Neural cell (in vitro differentiated cells): ENCODE results near the gene KIAA2012. TPM values are rescaled to one million over a fixed set of nuclear protein-coding genes. Genes with fewer than 3 reads are reported as not detected.

ENCODE experiments used
- H2AFZ ChIP-seq: fragments of 200-600, 300-800 bp; sonication (generic), shearing (Covaris generic); 2 replicates; pipeline ENCODE4 v1.6.0; 2014; ENCODE audit warnings: low read depth, mild to moderate bottlenecking, antibody characterized with exemption, low read length, moderate library complexity
- H3F3A ChIP-seq: fragments of 200-600 bp; shearing (Covaris generic); 2 replicates; pipeline ENCODE4 v1.6.1; 2016; ENCODE audit warnings: mild to moderate bottlenecking, moderate library complexity, mixed read lengths, antibody characterized with exemption, low read length; ENCODE audit not compliant: insufficient read depth, poor library complexity, severe bottlenecking
- H3K27ac ChIP-seq: fragments of 200-600, 300-800 bp; sonication (generic), shearing (Covaris generic); 2 replicates; pipeline ENCODE4 v1.5.1; 2014; ENCODE audit warnings: mild to moderate bottlenecking, low read length, moderate library complexity
- H3K27me3 ChIP-seq: fragments of 300-800, 200-600 bp; sonication (generic), shearing (Covaris generic); 2 replicates; pipeline ENCODE4 v1.6.0; 2014; ENCODE audit warnings: mild to moderate bottlenecking, low read depth, low read length, moderate library complexity; ENCODE audit not compliant: insufficient read depth
- H3K36me3 ChIP-seq: fragments of 300-800, 200-600 bp; sonication (generic), shearing (Covaris generic); 2 replicates; pipeline ENCODE4 v1.5.1; 2014; ENCODE audit warnings: mild to moderate bottlenecking, antibody characterized with exemption, low read length, moderate library complexity; ENCODE audit not compliant: insufficient read depth
- H3K4me2 ChIP-seq: fragments of 300-800, 200-600 bp; sonication (generic), shearing (Covaris generic); 2 replicates; pipeline ENCODE4 v1.6.0; 2014; ENCODE audit warnings: mild to moderate bottlenecking, low read length
- H3K4me3 ChIP-seq: fragments of 300-800, 200-600 bp; sonication (generic), shearing (Covaris generic); 2 replicates; pipeline ENCODE4 v1.5.1; 2014; ENCODE audit warnings: mild to moderate bottlenecking, low read length, moderate library complexity
- H3K79me2 ChIP-seq: fragments of 200-600 bp; shearing (Covaris generic); replicated peaks from 2 replicates; pipeline ENCODE4 v1.6.0; 2014; ENCODE audit warnings: mild to moderate bottlenecking, low read length, moderate library complexity; ENCODE audit not compliant: insufficient read depth
- H3K9ac ChIP-seq: fragments of 300-800, 200-600 bp; sonication (generic), shearing (Covaris generic); 2 replicates; pipeline ENCODE4 v1.6.1; 2016; ENCODE audit warnings: mild to moderate bottlenecking, low read length, mixed read lengths
- H3K9me2 ChIP-seq: fragments of 200-600 bp; shearing (Covaris generic); 2 replicates; pipeline ENCODE4 v1.6.1; 2016; ENCODE audit warnings: mild to moderate bottlenecking, low read length, mixed read lengths; ENCODE audit not compliant: insufficient read depth
- H3K9me3 ChIP-seq: fragments of 200-600, 300-800 bp; sonication (generic), shearing (Covaris generic); 2 replicates; pipeline ENCODE4 v1.6.1; 2016; ENCODE audit warnings: mild to moderate bottlenecking, mixed run types, low read length, moderate library complexity, mixed read lengths
- H4K20me1 ChIP-seq: fragments of 200-600 bp; shearing (Covaris generic); 2 replicates; pipeline ENCODE4 v1.6.1; 2016; ENCODE audit warnings: mild to moderate bottlenecking, mixed run types; ENCODE audit not compliant: insufficient read depth
- EP300 ChIP-seq: fragments of 450-650 bp; conservative IDR thresholded peaks from 2 replicates; pipeline ENCODE4 v1.6.1; 2014; ENCODE audit warnings: antibody characterized with exemption, mild to moderate bottlenecking, moderate library complexity; ENCODE audit not compliant: poor library complexity, severe bottlenecking
- EZH2 ChIP-seq: fragments of 200-600, 300-800 bp; shearing (Covaris generic), sonication (generic); IDR thresholded peaks from 2 replicates; pipeline ENCODE4 v1.6.1; 2014; ENCODE audit warnings: antibody characterized with exemption, low read length, borderline replicate concordance, mild to moderate bottlenecking; ENCODE audit not compliant: insufficient read depth, poor library complexity, severe bottlenecking
- MXI1 ChIP-seq: fragments of 450-650 bp; conservative IDR thresholded peaks from 2 replicates; pipeline ENCODE4 v1.6.1; 2014; ENCODE audit warnings: antibody characterized with exemption, mild to moderate bottlenecking; ENCODE audit not compliant: poor library complexity, severe bottlenecking
- POLR2AphosphoS5 ChIP-seq: IDR thresholded peaks from 2 replicates; pipeline ENCODE4 v1.6.1; 2012
- RAD21 ChIP-seq: fragments of 450-650 bp; conservative IDR thresholded peaks from 2 replicates; pipeline ENCODE4 v1.6.1; 2014; ENCODE audit warnings: antibody characterized with exemption, mild to moderate bottlenecking, moderate library complexity
- SMC3 ChIP-seq: fragments of 450-650 bp; conservative IDR thresholded peaks from 2 replicates; pipeline ENCODE4 v1.6.1; 2014; ENCODE audit warnings: antibody characterized with exemption, mild to moderate bottlenecking, moderate library complexity; ENCODE audit not compliant: poor library complexity
- TAF1 ChIP-seq: IDR thresholded peaks from 2 replicates; pipeline ENCODE4 v1.6.1; 2012; ENCODE audit warnings: low read depth
- polyA plus RNA-seq: library from polyadenylated mRNA; depleted of rRNA; stranded (reverse); fragments of >200 nt; gene quantifications from 2 replicates; pipeline ENCODE4 v1.2.3, GENCODE V29; 2014
- TF ChIP-seq, protein P1 (sequence below): fragments of 450-650 bp; IDR thresholded peaks from 2 replicates; pipeline ENCODE4 v1.5.1; 2014; ENCODE audit warnings: antibody characterized with exemption, mild to moderate bottlenecking, moderate library complexity; ENCODE audit not compliant: poor library complexity, severe bottlenecking
- TF ChIP-seq, protein P2 (sequence below): IDR thresholded peaks from 2 replicates; pipeline ENCODE4 v1.6.1; 2012; ENCODE audit warnings: borderline replicate concordance

Gene KIAA2012
- polyA plus RNA-seq, 1 donor from 2014 or later, result not detected

DNA sequence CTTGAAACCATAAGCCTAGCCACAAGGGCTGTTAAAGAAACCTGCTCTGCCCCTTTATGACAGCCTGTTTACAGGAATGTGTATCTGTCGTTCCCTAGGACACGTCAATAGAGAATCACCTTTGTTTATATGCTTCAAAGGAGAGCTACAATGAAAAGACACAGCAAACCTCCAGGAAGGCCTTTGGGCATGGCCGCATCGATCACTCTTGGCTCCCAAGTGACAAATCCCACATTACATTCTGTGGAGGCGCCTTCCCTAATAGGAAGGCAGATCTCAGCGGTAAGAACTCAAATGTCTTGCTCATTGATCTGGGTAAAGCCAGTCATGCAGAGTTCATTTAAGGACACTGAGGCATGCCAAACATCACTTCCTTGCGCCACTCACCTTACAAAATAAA is 26.5 kb downstream of the KIAA2012 start:
- H3K27me3 ChIP-seq, result no peaks in the 10 kb centered on the region
- H3K27ac ChIP-seq, result no peak overlapping the region
- no peak overlapping the region for H3K4me2 ChIP-seq
- H3F3A ChIP-seq, result no peaks in the 10 kb centered on the region
- no peaks in the 10 kb centered on the region for H4K20me1 ChIP-seq
- no peaks in the 10 kb centered on the region for H3K9me2 ChIP-seq
- no peaks in the 10 kb centered on the region for H3K36me3 ChIP-seq
- no peak overlapping the region for H3K4me3 ChIP-seq
- TF ChIP-seq SMC3 (no peak), POLR2AphosphoS5 (no peak), RAD21 (no peak), EP300 (no peak), TAF1 (no peak), EZH2 (no peak), MXI1 (no peak)
- TF ChIP-seq, protein P1, sequence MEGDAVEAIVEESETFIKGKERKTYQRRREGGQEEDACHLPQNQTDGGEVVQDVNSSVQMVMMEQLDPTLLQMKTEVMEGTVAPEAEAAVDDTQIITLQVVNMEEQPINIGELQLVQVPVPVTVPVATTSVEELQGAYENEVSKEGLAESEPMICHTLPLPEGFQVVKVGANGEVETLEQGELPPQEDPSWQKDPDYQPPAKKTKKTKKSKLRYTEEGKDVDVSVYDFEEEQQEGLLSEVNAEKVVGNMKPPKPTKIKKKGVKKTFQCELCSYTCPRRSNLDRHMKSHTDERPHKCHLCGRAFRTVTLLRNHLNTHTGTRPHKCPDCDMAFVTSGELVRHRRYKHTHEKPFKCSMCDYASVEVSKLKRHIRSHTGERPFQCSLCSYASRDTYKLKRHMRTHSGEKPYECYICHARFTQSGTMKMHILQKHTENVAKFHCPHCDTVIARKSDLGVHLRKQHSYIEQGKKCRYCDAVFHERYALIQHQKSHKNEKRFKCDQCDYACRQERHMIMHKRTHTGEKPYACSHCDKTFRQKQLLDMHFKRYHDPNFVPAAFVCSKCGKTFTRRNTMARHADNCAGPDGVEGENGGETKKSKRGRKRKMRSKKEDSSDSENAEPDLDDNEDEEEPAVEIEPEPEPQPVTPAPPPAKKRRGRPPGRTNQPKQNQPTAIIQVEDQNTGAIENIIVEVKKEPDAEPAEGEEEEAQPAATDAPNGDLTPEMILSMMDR, result no peak
- TF ChIP-seq, protein P2, sequence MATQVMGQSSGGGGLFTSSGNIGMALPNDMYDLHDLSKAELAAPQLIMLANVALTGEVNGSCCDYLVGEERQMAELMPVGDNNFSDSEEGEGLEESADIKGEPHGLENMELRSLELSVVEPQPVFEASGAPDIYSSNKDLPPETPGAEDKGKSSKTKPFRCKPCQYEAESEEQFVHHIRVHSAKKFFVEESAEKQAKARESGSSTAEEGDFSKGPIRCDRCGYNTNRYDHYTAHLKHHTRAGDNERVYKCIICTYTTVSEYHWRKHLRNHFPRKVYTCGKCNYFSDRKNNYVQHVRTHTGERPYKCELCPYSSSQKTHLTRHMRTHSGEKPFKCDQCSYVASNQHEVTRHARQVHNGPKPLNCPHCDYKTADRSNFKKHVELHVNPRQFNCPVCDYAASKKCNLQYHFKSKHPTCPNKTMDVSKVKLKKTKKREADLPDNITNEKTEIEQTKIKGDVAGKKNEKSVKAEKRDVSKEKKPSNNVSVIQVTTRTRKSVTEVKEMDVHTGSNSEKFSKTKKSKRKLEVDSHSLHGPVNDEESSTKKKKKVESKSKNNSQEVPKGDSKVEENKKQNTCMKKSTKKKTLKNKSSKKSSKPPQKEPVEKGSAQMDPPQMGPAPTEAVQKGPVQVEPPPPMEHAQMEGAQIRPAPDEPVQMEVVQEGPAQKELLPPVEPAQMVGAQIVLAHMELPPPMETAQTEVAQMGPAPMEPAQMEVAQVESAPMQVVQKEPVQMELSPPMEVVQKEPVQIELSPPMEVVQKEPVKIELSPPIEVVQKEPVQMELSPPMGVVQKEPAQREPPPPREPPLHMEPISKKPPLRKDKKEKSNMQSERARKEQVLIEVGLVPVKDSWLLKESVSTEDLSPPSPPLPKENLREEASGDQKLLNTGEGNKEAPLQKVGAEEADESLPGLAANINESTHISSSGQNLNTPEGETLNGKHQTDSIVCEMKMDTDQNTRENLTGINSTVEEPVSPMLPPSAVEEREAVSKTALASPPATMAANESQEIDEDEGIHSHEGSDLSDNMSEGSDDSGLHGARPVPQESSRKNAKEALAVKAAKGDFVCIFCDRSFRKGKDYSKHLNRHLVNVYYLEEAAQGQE, result no peak
- H3K9me3 ChIP-seq, result no peaks in the 10 kb centered on the region
- H3K79me2 ChIP-seq, result no peaks in the 10 kb centered on the region
- H3K9ac ChIP-seq, result no peak overlapping the region
- no peak overlapping the region for H2AFZ ChIP-seq

DNA sequence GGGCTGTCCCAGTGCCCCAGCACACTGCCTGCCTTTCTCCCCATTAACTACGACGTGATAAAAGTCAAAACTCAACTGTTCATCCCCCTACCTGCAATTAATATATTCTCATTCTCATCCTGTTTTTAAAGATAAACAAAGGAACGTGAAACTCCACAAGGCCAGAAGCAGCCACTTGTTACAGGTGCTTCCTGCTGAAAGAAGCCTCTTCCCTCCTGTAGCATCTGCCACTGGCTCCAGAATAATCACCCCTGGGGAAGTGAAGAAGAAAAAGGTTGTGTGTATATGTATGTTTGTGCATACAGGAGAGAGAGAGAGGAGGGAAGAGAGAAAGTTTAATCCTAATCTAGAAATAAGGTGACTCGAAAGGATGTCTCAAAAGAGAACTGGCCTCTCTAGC is 27.1 kb downstream of the KIAA2012 start:
- H3K9ac ChIP-seq, result no peak overlapping the region
- H2AFZ ChIP-seq, result no peak overlapping the region
- no peak for TF ChIP-seq MXI1
- no peak for TF ChIP-seq POLR2AphosphoS5
- no peak for TF ChIP-seq SMC3
- no peak for TF ChIP-seq RAD21
- no peak for TF ChIP-seq EP300
- no peak for TF ChIP-seq EZH2
- TF ChIP-seq, protein P2, result no peak
- TF ChIP-seq, protein P1, result no peak
- no peak for TF ChIP-seq TAF1
- no peaks in the 10 kb centered on the region for H3F3A ChIP-seq
- H3K79me2 ChIP-seq, result no peaks in the 10 kb centered on the region
- no peaks in the 10 kb centered on the region for H3K36me3 ChIP-seq
- H3K27ac ChIP-seq, result no peak overlapping the region
- H3K4me2 ChIP-seq, result no peak overlapping the region
- H3K27me3 ChIP-seq, result no peaks in the 10 kb centered on the region
- no peak overlapping the region for H3K4me3 ChIP-seq
- no peaks in the 10 kb centered on the region for H3K9me2 ChIP-seq
- no peaks in the 10 kb centered on the region for H3K9me3 ChIP-seq
- no peaks in the 10 kb centered on the region for H4K20me1 ChIP-seq
